ENCODE results near the gene SPEM3. TPM values are rescaled to one million over a fixed set of nuclear protein-coding genes. Genes with fewer than 3 reads are reported as not detected.

The SPEM3 gene
- total and polyA plus RNA-seq, 2 of the 13 experiments (the other 11 are each of a cell fraction or from before 2014, with no cell fraction given), result not detected

DNA sequence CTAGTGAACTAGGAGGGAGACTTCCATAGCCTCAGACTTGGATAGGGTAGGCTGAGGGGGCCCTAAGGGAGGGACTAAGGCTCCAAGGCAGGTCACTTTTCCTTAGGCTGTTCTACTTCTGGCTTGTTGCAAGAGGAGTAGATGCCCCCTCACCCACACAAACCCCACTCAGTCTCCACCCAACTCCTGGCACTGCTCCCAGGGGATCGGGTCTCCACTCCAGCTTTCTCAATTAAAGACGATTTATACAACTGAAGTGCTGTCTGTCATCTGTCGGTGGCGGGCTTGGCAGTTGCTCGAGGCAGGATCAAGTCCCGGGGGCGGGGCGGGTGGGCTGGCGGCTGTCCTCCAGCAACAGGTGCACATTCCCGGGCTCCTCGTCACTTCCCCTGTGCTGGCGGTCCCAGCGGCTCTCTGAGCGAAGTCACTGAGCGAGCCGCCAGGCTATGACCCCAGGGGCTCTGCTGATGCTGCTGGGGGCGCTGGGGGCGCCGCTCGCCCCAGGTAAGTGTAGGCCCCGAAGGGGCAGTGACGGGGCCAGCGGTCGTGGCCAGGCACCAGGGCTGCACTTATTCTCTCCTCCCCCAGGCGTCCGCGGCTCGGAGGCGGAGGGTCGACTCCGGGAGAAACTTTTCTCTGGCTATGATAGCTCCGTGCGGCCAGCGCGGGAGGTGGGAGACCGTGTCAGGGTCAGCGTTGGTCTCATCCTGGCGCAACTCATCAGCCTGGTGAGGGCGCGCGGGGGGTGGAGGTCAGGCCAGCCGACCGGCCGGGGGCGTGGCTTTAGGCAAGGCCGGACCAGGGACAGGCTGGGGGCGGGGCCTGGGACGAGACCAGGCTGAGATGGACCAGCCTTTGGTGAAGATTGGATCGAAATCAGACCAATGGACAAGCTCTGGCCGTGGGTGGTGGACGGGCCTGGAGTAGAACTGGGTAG is 16.3 kb downstream of the SPEM3 start, which contains the start of gene CHRNB1 (continued):
- TF ChIP-seq NR2F2 (IDR thresholded peaks at IDR 0.05; ENCODE audit: borderline replicate concordance, low read depth), result peak; percentile 67; the same call in 1 of the 2 replicates
- TF ChIP-seq ZNF432 (CRISPR knock-in tag; IDR thresholded peaks at IDR 0.05; ENCODE audit: borderline replicate concordance), result no peak
- TF ChIP-seq CREB3 (CRISPR knock-in tag; IDR thresholded peaks at IDR 0.05), result no peak
- TF ChIP-seq TRIM22 (IDR thresholded peaks at IDR 0.05), result no peak
- 0 out of 2 replicates have a peak, but pooled peaks have one; percentile 61 for TF ChIP-seq ZNF710 (CRISPR knock-in tag; IDR thresholded peaks at IDR 0.05; ENCODE audit: borderline replicate concordance)
- peak; percentile 25; the same call in 1 of the 2 replicates for TF ChIP-seq ZSCAN25 (CRISPR knock-in tag; IDR thresholded peaks at IDR 0.05)
- TF ChIP-seq ZNF552 (CRISPR knock-in tag; IDR thresholded peaks at IDR 0.05; ENCODE audit: borderline replicate concordance), result 0 out of 2 replicates have a peak, but pooled peaks have one; percentile 53
- TF ChIP-seq, protein P1, sequence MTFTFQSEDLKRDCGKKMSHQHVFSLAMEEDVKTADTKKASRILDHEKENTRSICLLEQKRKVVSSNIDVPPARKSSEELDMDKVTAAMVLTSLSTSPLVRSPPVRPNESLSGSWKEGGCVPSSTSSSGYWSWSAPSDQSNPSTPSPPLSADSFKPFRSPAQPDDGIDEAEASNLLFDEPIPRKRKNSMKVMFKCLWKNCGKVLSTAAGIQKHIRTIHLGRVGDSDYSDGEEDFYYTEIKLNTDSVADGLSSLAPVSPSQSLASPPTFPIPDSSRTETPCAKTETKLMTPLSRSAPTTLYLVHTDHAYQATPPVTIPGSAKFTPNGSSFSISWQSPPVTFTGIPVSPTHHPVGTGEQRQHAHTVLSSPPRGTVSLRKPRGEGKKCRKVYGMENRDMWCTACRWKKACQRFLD (CRISPR knock-in tag; IDR thresholded peaks at IDR 0.05; ENCODE audit: borderline replicate concordance), result 0 out of 2 replicates have a peak, but pooled peaks have one; percentile 25
- no peak for TF ChIP-seq ZNF75D (CRISPR knock-in tag; IDR thresholded peaks at IDR 0.05; ENCODE audit: borderline replicate concordance)
- no peak for TF ChIP-seq GPN1 (CRISPR knock-in tag; IDR thresholded peaks at IDR 0.05; ENCODE audit: borderline replicate concordance)
- no peak for TF ChIP-seq FOXA1 (IDR thresholded peaks at IDR 0.05)
- TF ChIP-seq FOXA1 (CRISPR knock-in tag; IDR thresholded peaks at IDR 0.05), result 0 out of 2 replicates have a peak, but pooled peaks have one; percentile 6
- no peak; the same call in 1 of the 2 replicates for TF ChIP-seq NFYC (CRISPR knock-in tag; IDR thresholded peaks at IDR 0.05)
- TF ChIP-seq ZSCAN12 (CRISPR knock-in tag; IDR thresholded peaks at IDR 0.05), result no peak
- peak; percentile 72; the same call in 1 of the 2 replicates for TF ChIP-seq ZIK1 (CRISPR knock-in tag; IDR thresholded peaks at IDR 0.05; ENCODE audit: borderline replicate concordance, low read depth)
- TF ChIP-seq ZBTB2 (CRISPR knock-in tag; IDR thresholded peaks at IDR 0.05; ENCODE audit: low read depth), result peak; percentile 65; the same call in 1 of the 2 replicates
- no peak for TF ChIP-seq KMT2B (CRISPR knock-in tag; IDR thresholded peaks at IDR 0.05)
- 0 out of 2 replicates have a peak, but pooled peaks have one; percentile 53 for TF ChIP-seq ZNF34 (CRISPR knock-in tag; IDR thresholded peaks at IDR 0.05; ENCODE audit: borderline replicate concordance)
- TF ChIP-seq ZBTB3 (CRISPR knock-in tag; IDR thresholded peaks at IDR 0.05; ENCODE audit: borderline replicate concordance, low read depth), result no peak
- TF ChIP-seq GATAD1 (CRISPR knock-in tag; IDR thresholded peaks at IDR 0.05), result peak; percentile 68
- TF ChIP-seq ZNF44 (CRISPR knock-in tag; IDR thresholded peaks at IDR 0.05), result peak; percentile 80
- peak; percentile 94 for TF ChIP-seq ZNF777 (CRISPR knock-in tag; IDR thresholded peaks at IDR 0.05)

Measured in HepG2 (cell line).